HG03108 (cell line): ENCODE results near the gene RHOF.
"Not testable (repeated sequence)": the region's sequence is repeated elsewhere in the genome, so short reads cannot be mapped to it uniquely, and the experiment has no call there.

Source experiments
- ATAC-seq: cut with Tn5 transposase; IDR thresholded peaks from one replicate; pipeline ENCODE4 v1.9.1; 2021; ENCODE audit warnings: moderate library complexity; ENCODE audit not compliant: unreplicated experiment

The RHOF gene

DNA sequence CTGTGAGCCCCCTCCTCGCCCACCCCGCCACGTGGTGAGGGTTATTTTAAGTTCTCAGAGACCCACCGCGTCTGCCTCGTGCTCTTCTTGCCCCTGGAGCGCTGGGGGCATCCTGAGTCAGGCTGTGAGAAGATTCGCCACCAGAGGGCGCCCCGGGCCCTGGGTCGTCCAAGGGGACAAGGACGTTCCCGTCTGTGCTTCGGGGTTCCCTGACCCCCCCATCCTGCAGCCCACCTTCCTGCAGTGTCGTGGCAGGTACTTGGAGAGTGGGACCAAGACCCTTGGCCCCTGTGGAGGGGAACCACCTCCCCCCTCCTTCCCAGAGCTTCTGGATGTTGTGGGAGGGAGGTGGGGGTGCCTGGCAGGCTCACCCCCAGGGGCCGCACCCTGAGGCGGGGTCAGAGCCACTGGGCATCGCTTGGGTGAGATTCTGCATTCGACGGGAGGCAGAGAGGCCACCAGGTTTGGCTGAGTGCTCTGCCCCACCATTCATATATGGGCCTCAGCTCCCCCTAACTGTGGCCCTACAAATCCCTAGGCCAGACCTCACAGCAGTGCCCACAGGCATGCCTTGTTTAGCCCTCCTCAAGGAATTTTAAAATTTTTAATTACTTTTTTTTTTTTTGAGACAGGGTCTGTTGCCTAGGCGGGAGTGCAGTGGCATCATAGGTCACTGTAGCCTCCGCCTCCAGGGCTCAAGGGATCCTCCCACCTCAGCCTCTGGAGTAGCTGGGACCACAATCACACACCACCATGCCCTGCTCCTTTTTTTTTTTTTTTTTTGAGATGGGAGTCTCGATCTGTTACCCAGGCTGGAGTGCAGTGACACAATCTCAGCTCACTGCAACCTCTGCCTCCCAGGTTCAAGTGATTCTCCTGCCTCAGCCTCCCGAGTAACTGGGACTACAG, 17.0 kb downstream of the RHOF start:
- no peak for ATAC-seq

DNA sequence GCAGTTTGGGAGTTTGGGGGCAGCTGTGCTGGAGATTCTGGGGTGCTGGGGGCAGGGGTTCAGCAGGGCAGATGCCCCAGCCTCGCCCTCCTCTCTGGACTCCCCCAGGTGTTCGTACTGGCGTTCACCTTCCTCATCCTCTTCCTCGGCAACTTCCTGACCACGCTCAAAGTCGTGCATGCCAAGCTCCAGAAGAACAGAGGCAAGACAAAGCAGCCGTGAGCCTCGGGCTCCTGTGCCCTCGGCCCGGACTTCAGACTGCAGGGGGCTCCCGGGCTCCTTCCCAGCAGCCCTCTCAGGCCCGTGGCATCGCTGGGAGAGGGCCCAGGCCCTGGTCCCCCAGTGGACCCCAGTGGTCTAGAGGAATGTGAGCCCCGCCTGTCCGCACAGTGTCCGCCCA, 18.0 kb downstream of the RHOF start:
- ATAC-seq: no peak

DNA sequence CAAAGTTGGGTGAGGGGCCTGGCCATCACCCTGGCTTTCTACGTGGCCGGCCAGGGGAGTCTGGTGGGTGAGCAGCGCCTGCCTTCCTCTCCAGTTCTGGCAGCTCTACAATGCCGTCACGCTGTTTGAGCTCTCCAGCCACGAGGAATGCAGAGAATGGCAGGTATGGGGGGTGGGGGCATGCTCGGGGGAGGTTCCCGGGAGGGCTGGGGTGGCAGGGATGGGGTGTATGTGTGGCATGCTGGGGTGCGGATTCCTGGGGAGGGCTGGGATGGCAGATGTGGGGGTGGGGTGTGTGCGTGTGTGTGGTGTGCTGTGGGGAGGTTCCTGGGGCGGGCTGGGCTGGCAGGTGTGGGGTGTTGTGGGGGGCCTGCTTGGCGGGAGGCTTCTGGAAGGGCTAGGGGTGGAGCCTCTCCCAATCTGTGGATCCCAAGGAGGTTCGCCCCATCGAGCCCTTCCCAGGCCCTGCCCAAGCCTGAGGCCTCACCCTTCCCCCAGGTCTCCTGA, 18.5 kb downstream of the RHOF start:
- no peak for ATAC-seq

DNA sequence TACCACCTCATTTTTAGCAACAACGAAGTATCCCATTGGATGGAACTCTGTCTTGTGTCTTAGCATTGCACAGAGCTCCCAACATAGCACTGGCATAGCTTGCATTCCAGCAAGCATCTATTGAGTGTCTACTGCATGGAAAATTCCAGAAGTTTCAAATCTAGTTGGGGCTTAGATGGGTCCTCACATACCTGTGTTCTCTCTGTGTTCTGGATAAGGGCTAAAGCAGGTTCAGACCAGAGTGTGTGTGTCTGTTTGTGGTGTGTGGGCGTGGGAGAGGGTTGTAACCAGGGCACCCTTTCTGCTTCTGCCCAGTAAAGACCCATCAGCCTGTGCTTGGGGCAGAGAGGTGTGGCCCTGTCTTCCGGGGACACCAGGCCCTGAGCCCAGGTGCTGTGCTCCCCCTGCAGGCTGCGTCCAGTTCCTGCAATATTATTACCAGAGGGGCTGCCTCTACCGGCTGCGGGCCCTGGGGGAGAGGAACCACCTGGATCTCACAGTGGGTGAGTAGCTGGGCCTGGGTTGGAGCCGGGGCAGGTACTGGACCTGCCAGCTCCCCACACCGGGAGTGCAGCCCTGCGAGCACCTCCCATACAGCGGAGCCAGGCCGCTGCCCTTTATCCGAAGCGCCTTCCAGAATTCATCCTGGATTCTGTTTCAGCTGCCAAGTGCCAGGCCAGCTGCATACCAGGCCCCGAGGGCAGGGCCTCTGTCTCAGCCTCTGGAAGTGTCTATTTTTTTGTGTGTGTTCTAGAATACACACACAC, 20.3 kb downstream of the RHOF start:
- peak; percentile 87 for ATAC-seq

DNA sequence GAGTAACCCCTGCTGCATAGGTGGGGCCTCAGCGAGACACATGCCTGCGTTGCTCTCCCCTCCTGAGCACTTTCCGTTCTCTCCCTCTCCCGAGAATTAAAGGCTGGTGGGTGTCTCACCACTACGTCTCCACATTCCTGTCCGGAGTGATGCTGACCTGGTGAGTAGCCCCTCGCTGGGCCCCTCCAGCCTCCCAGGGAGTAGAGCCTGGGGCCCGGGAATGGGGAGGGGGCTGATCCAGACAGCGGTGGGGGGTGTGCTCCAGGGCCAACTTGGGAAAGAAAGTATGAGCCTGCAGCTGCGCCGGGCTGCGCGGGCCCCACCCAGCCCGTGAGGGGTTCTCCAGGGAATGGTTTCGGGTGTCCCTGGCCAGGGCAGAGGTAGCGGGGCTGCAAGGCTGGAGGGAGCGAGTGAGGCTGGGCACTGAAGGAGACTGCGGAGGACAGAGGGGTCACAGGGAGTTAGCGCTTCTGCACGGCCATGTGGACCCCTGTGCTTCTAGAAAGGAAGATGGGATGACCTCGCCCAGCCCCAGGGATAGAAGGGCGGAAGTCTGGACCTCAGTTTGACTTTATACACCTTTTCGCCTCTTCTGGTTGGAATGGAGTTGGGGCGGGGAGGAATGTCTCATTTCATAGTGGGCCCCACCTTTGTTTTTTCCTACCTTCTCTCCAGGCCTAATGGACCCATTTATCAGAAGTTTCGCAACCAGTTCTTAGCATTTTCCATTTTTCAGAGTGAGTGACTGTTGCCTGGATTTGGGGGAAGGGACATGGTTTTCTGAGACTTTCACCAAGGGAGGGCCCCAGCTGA, 22.5 kb downstream of the RHOF start:
- ATAC-seq: no peak

DNA sequence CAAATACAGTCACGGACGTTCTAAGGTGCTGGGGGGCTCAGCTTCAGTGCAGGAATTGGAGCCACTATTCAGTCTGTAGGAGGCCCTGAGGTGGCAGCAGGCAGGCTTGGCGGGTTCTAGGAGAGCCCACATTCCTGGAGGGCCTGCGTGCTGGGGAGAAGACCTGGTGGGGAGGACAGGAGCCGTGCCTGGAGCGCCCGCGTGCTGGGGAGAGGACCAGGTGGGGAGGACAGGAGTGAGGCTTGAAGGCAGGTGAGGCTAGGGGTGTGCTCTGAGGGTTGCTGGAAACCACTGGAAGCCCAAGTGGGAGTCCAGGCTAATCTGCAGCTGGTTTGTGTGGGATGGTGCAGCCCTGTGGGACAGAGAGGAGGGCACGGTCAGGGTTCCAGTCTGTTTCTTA, 23.1 kb downstream of the RHOF start:
- ATAC-seq: no peak

DNA sequence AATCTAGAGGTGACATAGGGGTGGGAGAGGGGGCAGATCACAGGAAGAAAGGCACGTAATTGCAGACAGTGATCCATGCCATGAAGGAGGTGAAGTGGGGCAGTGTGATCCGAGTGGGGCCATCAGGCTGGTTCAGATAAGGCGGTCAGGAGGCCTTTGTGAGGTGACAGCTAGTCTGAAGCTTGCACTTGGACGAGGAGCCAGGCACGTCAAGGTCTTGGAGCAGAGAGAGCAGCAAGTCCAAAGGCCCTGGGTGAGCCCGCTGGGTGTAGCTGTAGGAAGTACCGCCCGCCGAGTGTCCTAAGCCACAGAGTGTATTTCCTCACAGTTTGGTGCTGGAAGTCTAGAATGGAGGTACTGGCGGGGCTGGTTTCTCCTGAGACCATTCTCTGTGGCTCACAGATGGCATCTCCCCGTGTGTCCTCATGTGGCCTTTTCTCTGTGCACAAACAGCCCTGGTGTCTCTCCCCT, 23.6 kb downstream of the RHOF start:
- ATAC-seq: no peak

DNA sequence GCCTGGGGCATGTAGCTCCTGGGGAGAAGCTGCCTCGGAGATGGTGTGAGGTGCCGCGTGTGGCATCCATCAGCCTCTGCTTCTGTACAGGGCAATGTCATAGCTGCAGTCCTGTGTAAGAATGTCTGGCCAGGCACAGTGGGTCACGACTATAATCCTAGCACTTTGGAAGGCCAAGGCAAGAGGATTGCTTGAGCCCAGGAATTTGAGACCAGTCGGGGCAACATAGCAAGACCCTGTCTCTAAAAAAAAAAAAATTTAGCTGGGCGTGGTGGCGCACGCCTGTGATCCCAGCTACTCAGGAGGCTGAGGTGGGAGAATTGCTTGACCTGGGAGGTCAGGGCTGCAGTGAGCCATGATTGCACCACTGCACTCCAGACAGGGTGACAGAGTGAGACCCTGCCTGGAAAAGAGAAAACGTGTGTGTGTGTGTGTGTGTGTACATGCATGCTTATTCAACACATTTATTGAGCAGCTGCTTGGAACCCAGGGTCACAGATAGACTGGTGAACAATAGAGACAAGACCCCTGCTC, 24.1 kb downstream of the RHOF start:
- ATAC-seq: no peak

DNA sequence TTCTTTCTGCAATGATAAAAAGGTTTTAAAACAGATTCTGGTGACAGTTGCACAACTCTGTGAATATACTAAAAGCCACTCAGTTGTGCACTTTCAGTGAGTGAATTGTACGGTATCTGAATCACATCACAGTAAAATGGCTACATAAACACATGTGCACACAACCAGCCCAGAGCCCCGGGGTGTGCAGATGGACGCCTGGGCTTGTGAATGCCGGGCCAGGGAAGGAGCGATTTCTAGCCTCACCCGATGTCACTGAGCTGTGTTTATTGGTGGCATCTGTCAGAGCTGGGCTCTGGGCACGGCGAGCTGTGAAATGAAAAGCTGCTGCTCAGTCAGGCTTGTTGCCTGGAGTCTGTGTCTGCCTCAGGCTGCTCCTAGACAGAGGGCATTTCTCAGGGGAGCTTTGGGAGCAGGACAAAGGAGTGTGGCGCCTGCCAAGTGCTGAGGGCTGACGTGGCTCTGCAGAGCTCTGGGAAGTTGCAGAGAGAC, 25.9 kb downstream of the RHOF start:
- no peak for ATAC-seq

DNA sequence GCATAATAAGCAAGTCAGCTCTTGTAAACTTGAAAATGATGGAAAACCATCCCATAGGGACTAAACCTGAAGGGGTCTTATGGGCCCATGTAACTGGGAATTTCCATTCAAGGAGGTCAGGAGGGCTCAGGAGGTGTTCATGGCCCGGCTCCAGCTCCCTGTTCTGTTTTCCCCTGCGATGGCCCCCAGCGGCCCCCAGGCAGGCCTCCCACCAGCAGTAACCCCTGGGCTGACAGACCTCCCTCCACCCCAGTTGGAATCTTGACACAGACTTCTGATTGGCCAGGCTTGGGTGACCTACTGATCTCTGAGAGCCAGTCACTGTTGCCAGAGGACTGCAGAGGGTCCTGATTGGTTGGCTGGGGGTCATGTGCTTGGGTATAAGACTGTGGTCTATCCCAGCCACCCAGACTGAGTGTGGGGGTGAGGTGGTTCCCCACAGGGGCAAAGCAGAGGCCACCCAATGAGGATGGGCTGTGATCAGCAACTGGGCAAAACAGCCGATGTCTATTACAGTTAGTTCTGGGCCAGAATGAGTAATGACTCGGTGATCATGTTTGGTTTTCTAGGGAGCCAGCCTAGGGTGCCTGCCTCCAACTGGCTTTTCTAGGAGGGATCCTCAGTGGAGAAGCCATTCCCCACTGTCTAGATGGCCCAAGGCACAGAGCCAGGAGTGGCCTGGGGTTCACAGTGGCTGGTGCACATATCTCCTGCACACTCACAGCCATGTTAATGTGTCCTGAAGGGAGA, 27.0 kb downstream of the RHOF start:
- ATAC-seq: no peak

DNA sequence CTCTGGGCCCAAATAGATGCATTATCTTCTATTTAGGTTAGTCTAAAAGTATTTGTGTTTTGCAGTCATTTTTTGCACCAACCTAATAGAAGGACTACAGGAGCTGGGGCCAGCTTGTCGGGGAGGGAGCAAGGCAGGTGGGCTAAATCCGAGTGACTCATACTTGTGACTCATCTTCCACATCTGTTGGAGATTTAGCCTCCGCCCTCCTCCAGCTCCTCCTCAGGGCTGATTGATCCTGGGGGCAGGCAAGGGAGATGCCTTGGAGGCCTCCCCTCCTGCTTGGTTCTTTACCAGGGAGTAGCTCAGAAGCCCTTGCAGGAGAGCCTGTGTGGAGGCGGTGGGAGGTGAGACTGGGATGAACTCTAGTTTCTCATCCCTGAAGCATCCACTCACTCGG, 27.9 kb downstream of the RHOF start:
- no peak for ATAC-seq

DNA sequence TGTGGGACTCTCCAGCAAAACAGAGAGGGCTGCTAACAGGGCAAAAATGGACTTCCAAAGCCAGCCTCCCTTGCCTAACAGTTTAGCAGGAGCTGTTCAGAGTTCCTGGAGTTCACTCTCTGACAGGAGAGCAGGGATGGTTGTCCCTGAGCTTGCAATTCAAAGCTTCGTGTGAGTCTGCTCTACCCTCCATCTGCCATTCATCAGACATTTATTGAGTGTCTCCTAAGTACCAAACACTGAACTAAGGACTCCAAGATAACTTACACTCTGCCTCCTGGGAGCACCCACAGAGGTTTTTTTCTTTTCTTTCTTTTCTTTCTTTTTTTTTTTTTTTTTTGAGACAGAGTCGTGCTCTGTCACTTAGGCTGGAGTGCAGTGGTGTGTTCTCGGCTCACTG, 28.7 kb downstream of the RHOF start:
- ATAC-seq: no peak

DNA sequence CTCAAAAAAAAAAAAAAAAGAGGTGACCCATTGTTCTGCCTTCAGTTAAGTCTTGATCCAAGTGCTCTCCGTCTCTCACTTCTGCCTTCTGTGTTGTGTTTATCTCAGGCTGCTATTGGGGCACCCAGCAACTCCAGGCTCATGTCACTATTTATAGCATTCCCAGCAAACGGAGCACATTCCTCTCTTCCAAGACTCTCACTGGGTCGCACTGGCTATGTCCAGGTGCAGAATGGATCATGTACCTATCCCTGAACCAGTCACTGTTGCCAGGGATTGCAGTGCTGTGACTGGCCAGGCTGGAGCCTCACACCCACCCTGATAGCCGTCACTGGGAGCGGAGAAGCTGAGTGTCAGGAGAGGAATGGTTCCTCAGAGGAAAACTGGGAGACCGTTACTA, 31.2 kb downstream of the RHOF start:
- no peak for ATAC-seq

DNA sequence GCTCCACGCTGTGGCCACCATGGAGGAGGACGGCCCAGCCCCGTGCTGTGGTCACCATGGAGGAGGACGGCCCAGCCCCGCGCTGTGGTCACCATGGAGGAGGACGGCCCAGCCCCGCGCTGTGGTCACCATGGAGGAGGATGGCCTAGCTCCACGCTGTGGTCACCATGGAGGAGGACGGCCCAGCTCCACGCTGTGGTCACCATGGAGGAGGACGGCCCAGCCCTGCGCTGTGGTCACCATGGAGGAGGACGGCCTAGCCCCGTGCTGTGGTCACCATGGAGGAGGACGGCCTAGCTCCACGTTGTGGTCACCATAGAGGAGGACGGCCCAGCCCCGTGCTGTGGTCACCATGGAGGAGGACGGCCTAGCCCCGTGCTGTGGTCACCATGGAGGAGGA, 35.0 kb downstream of the RHOF start:
- ATAC-seq: not testable (repeated sequence)

DNA sequence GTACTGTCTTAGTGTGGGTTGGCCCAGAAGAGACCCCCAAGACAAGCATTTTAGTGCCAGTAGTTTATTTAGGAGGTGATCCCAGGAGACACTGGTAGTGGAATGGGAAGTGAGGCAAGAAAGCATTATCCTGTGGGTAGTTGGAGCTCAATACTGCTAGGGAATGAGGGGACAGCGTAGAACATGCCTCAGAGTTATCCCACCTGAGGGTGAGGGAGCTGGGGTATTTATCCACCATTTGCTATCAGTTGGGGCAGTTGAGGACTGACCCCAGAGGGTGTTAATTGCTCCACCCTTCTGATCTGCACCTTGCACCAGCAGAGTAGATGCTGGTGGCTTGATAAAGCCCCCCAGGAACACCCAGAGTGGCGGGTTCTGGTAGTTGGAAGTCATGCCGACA, 37.9 kb downstream of the RHOF start:
- no peak for ATAC-seq

DNA sequence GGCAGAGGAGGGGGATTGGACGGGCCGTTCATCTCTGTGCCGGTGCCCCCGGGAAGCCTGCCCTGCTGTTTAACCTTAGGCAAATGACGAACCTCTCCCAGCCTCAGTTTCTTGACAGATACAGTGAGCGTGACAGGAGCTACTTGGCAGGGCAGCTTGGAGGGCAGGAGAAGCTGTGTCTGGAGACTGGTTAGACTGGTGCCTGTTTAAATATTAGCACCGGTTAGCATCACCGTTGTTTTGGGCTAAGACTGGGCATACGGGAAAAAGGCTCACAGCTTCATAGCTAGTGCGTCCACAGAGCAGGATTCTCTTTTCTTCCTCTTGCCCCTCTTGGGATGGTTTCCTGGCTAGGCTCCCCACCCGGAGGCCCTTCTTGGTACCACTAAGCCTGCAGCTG, 38.7 kb downstream of the RHOF start:
- no peak for ATAC-seq

DNA sequence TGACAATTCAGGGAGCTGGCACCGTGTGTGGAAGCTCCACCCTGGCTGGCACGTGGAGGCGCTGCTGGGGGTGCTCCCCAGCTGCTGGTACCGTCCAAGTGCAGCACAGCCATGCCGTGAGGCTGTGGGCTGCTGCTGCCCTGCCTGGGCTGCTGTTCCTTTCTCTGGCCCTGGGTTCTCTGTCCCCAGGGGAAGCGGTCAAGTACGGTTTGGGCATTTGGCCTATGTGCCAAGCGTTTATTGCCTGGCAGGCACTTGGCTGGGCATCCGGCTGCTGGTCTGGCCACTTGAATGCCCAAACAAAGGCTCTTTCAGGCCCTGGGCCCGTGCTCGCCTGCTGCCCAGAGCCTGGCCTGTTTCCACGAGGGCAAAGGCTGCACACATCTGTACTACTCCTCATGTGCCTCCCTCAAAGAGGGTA, 39.6 kb downstream of the RHOF start:
- ATAC-seq: no peak

DNA sequence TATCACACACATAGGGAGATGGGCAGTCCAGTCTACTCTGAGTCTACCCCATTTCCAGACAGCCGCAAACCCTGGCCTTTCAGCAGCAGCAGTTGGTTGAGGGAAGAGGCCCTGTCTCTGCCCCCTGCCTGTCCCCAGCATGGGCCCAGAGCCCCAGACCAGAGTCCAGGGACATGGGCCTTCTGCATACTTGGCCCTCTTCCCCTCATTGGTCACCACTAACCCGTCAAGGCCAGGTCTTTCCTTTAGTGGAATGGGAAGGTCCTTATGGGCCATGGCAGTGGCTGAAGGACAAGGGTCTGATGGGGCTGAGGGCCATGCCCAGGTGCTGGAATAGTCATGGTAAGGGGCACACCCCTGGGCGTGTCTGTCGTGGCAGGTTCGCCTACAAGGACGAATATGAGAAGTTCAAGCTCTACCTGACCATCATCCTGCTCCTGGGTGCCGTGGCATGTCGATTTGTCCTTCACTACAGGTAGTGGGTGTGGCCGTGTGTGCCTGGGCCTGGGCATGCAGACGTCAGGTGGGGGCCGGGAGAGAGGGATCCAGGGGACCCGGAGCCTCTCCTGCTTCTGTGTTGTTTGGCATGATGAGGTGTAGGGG, 41.6 kb downstream of the RHOF start:
- ATAC-seq: no peak

DNA sequence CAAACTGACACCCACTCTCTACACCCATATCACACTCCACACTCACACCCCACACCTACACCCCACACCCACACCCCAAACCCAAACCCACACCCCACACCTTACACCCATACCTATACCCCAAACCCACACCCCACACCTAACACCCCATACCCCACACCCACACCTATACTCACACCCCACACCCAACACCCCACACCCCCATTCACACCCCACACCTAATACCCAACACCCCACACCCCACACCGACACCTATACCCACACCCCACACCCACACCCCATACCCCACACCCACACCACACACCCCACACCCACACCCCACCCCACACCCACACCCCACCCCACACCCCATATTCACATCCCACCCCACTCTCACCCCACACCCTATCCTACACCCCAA, 42.5 kb downstream of the RHOF start:
- no peak for ATAC-seq
